ENCODE data around the gene RNF222.
"Not testable (repeated sequence)": the region's sequence is repeated elsewhere in the genome, so short reads cannot be mapped to it uniquely, and the experiment has no call there.

DNA sequence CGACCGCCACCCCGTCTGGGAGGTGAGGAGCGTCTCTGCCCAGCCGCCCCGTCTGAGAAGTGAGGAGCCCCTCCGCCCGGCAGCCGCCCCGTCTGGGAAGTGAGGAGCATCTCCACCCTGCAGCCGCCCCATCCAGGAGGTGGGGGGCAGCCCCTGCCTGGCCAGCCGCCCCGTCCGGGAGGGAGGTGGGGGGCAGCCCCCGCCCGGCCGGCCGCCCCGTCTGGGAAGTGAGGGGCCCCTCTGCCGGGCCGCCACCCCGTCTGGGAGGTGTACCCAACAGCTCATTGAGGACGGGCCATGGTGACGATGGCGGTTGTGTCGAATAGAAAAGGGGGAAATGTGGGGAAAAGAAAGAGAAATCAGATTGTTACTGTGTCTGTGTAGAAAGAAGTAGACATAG lies 23.8 kb downstream of the RNF222 start:
- TF ChIP-seq, protein P1, sequence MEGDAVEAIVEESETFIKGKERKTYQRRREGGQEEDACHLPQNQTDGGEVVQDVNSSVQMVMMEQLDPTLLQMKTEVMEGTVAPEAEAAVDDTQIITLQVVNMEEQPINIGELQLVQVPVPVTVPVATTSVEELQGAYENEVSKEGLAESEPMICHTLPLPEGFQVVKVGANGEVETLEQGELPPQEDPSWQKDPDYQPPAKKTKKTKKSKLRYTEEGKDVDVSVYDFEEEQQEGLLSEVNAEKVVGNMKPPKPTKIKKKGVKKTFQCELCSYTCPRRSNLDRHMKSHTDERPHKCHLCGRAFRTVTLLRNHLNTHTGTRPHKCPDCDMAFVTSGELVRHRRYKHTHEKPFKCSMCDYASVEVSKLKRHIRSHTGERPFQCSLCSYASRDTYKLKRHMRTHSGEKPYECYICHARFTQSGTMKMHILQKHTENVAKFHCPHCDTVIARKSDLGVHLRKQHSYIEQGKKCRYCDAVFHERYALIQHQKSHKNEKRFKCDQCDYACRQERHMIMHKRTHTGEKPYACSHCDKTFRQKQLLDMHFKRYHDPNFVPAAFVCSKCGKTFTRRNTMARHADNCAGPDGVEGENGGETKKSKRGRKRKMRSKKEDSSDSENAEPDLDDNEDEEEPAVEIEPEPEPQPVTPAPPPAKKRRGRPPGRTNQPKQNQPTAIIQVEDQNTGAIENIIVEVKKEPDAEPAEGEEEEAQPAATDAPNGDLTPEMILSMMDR (IDR thresholded peaks at IDR 0.05) = not testable (repeated sequence)
- TF ChIP-seq ZFX (IDR thresholded peaks at IDR 0.05; ENCODE audit: borderline replicate concordance) = not testable (repeated sequence)
